Activated CD4-positive, alpha-beta T cell treated with anti-CD3 and anti-CD28 coated beads for 4 hours (primary cell): ENCODE measurements around the gene FRAS1.
"Not testable (repeated sequence)": the region's sequence is repeated elsewhere in the genome, so short reads cannot be mapped to it uniquely, and the experiment has no call there.

ENCODE experiments used
- DNase-seq, 2 donors: peaks; one replicate each; pipeline ENCODE4 v3.0.0-alpha.2; 2020

The FRAS1 gene

GRCh38 chr4:78171482-78171881, 114.4 kb downstream of the FRAS1 start:
- DNase-seq: no peak

DNA sequence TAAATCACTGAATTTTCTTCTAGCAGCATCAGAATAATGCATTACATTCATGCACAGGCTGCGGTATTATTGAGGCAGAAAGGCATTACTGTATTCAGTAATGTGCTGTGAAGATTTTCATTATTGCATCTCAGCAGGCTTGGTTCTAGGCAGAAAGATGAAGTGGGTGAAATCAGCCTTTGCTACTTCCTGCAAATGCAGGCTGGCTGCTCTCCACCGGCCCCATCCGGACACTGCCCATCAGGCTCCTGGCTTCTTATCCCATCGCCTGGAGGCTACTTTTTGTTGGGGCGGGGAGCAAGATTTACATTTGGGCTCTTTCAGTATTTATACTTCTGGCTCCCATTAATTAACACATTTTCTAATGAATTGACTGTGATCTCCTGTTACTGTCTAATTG, 117.8 kb downstream of the FRAS1 start:
- no peak for DNase-seq

DNA sequence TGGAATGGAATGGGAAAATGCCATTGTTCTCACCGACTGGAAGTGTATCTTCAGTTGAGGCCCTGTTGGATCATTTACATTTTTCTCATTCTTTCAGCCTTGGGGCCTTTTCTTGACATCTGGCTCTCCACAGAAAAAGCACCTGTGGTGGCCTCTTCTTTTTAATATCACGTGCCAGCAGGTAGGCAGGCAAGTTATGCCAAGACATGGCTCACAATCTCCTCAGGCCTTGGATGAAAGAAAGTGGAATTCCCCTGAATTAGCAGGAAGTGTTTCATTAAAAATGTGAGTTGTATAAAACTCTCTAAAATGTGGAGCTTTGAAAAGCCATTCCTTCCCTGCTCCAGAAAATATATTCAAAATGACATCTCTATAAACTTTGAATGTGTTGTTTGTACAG, 122.1 kb downstream of the FRAS1 start:
- DNase-seq: no peak

DNA sequence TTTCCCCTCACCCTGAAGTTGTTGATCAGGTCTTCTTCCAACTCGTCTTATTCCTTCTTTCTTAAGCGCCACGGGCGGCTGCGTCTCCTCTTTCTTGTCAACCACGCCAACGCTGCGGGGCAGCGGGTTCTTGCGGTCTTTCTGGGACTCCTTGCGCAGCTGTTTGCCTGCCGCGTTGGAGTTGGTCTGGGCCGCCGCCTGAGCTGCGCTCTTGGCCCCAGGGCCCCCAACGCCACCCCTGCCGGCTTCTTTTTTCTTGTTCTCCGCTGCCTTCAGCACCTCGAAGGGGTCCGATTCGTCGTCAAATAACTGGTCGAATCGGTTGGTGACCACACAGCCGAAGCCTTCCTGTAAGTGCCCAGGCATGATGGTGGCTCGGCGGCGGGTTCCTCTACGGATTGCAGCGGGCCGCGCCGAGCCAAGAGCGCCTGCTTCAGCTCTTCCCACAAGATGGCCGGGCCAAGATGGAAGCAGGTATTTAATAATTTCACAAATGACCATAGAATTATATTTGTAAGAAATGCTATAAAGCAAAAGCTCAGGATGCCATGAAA, 124.6 kb downstream of the FRAS1 start:
- not testable (repeated sequence) for DNase-seq

DNA sequence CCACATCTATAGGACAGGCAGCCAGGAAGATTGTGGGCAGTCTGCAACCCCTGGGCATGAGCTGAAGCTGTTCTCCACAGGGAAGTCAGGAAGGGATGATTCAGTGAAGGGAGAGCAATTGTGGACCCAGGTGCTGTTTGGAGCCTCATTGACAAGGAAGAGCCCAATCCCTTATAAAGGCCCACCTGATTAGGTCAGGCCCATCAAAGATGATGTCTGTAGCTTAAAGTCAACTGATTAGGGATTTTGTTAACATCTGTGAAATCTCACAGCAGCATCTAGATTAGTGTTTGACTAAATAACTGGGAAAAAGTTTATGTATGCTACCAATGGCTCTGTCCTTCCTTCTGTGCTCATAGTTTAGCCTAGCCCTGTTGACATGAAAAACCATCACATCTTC, 127.5 kb downstream of the FRAS1 start:
- DNase-seq: no peak

GRCh38 chr4:78185117-78185516, 128.0 kb downstream of the FRAS1 start:
- no peak for DNase-seq

GRCh38 chr4:78186597-78187543, 129.7 kb downstream of the FRAS1 start:
- no peak for DNase-seq

- DNase-seq: no peak
Measured at GRCh38 chr4:78190068-78190467, 132.9 kb downstream of the FRAS1 start.

DNA sequence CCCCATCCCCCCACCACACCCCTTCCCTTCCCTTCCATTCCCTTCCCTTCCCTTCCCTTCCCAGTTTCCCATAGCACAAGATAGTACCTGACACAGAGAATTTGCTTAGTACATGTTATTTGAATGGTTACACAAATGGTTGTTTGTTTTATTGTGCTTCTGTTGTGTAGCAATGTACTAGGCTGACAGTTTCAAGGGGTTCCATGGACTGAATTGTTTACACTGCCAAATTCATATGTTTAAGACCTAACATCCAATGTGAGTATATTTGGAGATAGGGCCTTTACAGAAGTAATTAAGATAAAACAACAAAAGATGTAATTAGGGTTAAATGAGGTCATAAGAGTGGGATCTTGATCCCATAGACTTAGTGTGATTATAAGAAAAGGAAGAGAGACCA, 133.5 kb downstream of the FRAS1 start:
- no peak for DNase-seq

- DNase-seq: no peak
Measured at GRCh38 chr4:78197947-78198346, 140.8 kb downstream of the FRAS1 start.

- DNase-seq: no peak
Measured at GRCh38 chr4:78199984-78200383, 142.9 kb downstream of the FRAS1 start.

DNA sequence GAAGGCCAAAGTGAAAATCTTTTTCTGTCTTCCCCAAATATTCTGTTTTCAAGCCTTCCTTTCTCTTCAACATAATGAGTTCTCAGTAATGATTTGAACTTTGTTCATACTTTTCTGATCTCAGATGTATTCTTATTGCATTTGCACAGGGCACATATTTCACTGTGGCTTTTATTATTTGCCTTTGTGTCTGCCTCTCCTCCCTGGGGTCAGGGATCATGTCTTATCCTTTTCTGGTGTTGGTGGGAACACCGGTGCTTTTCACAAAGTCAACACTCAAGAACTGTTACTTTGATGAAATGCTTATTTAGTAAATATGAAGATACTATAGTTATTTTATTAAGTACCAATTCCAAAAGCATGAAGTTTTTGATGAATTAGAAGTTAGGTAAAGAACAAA, 143.8 kb downstream of the FRAS1 start:
- no peak for DNase-seq

- no peak for DNase-seq
Measured at GRCh38 chr4:78204176-78204575, 147.1 kb downstream of the FRAS1 start.

GRCh38 chr4:78205591-78205990, 148.5 kb downstream of the FRAS1 start:
- no peak for DNase-seq

- no peak for DNase-seq
Measured at GRCh38 chr4:78207541-78207940, 150.4 kb downstream of the FRAS1 start.

DNA sequence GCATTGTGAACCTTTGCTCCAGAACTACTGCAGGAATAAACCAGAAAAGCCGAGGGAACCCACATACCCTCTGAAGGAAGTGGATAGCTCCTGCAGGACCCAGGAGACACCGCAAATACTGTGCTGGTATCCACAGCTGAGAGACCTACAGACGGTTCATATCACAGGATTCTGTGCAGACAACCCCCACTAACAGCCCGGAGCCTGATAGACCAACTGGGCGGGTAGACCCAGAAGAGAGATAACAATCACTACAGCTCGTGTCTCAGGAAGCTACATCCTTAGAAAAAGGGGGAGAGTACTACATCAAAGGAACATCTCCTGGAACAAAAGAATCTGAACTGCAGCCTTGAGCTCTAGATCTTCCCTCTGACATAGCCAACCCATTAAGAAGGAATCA, 150.8 kb downstream of the FRAS1 start:
- DNase-seq: no peak

GRCh38 chr4:78208896-78209295, 151.8 kb downstream of the FRAS1 start:
- not testable (repeated sequence) for DNase-seq

GRCh38 chr4:78210694-78211410, 153.7 kb downstream of the FRAS1 start:
- no peak for DNase-seq

DNA sequence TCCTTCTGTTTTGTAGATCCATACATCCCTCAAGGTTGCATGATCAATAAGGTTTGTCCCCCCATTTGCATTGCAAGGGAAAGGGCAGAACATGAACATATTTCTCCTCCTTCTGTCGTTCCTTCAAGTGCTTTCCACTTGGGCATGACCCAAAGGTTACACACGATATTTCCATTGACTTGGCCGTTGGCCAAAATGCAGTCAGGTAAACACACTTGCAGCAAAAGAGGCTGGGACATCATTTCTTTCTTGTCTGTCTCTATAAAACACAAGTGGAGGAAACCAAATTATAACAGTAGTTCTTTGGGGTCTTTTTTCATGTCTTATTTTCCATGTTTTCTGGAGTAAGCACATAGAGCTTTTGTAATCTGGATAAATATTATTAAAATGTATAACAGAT, 156.1 kb downstream of the FRAS1 start:
- DNase-seq: no peak

- DNase-seq: no peak
Measured at GRCh38 chr4:78214078-78214477, 157.0 kb downstream of the FRAS1 start.

DNA sequence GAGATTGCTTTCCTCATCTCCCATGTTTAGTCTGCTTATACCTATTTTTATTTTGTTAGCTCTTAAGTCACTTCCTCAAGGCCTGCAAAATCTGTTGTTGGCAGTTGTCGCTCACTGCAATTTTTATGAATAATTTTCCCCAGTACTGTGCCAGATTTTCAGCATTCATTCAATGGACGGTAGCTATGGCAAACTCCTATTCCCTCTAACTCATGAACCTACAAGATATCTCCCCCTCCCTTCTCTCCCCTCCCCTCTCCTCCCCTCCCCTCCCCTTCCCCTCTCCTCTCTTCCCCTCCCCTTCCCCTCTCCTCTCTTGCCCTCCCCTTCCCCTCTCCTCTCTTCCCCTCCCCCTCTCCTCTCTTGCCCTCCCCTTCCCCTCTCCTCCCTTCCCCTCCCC, 160.4 kb downstream of the FRAS1 start:
- DNase-seq: no peak

- DNase-seq: no peak
Measured at GRCh38 chr4:78218260-78218659, 161.1 kb downstream of the FRAS1 start.

GRCh38 chr4:78219825-78220224, 162.7 kb downstream of the FRAS1 start:
- no peak for DNase-seq

DNA sequence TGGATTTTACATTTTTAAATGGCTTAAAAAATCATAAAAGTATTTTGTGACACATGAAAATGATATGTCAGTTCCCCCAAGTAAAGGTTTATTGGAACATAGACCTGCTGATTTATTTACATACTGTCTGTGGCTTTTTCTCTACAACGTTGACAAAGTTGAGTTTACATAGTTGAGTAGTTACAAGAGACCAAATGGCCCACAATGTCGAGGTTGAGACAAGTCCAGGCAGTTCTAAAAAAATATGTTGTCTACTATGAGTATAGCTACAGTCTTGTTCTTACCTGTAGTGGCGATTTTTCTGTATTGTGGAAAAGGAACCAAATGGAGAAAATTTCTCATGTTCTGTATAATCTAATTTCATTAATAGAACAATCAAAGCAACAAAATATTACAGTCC, 163.2 kb downstream of the FRAS1 start:
- no peak for DNase-seq
